ENCODE measurements around the gene HAUS2.
"Not testable (repeated sequence)": the region's sequence is repeated elsewhere in the genome, so short reads cannot be mapped to it uniquely, and the experiment has no call there.

- not testable (repeated sequence) for TF ChIP-seq POLR2A, CTCF (IDR thresholded peaks at IDR 0.05)
Measured at GRCh38 chr15:42601316-42601715, 52.7 kb downstream of the HAUS2 start.
